Ectodermal cell (in vitro differentiated cells): Measurements from ENCODE around the gene INSL3.

Experiments
- H3K27ac ChIP-seq: 2 replicates; pipeline ENCODE4 v1.7.0; 2013; ENCODE audit warnings: mild to moderate bottlenecking, low read depth, low read length; ENCODE audit not compliant: insufficient read depth, poor library complexity, severe bottlenecking
- H3K27me3 ChIP-seq: 2 replicates; pipeline ENCODE4 v1.7.0; 2013; ENCODE audit warnings: mild to moderate bottlenecking, low read length; ENCODE audit not compliant: insufficient read depth, control insufficient read depth, poor library complexity, severe bottlenecking
- H3K36me3 ChIP-seq: one replicate; pipeline ENCODE4 v1.7.0; 2013; ENCODE audit warnings: low read length; ENCODE audit not compliant: control insufficient read depth, insufficient read depth
- H3K4me1 ChIP-seq: one replicate; pipeline ENCODE4 v1.7.0; 2013; ENCODE audit warnings: low read length; ENCODE audit not compliant: control insufficient read depth, insufficient read depth
- H3K4me3 ChIP-seq: 2 replicates; pipeline ENCODE4 v1.7.0; 2013; ENCODE audit warnings: low read depth, low read length, control low read depth; ENCODE audit not compliant: insufficient read depth
- H3K9me3 ChIP-seq: 2 replicates; pipeline ENCODE4 v1.7.0; 2013; ENCODE audit warnings: mild to moderate bottlenecking, low read length, moderate library complexity; ENCODE audit not compliant: control insufficient read depth
- WGBS, 2 experiments: methylation state at CpG; one replicate each; pipeline ENCODE4 v1.1.7; 2013; ENCODE audit warnings: missing lambda C conversion rate in 2 of 2; 5-methylcytosine and 5-hydroxymethylcytosine counted together

The INSL3 gene

DNA sequence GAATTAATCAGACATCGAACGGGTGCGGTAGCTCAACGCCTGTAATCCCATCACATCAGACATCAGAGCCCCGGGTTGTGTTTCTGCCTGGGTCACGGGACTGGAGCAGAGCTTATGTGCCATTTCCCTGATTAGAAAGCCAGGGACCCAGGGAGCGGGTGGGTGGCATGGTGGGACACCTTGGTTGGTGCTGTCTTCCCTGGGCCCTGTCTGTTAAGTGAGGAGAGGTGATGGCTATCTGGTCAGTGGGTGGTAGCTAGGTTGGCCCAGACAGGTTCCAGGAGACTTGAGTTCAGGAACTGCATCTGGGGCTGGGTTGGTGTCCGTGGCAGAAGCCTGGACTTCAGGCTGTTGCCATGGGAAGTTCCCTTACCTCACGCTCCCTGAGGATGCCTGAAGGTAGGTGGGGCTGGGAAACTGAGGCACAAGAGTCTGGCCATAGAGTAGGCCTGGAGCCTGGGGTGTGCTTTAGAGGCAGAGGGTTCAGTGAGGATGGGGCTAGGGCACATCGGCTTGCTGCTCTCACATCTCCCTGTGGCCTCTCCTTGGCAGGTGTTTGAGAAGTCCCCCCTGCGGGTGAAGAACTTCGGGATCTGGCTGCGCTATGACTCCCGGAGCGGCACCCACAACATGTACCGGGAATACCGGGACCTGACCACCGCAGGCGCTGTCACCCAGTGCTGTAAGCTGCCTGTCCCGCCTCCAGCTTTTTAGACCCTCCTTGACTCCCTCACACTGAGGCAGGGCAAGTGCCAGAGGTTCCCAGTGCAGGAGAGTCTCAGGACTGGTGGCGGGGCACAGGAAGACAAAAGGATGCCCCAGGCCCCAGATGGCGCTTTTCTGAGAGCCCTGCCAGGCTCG lies 40.5 kb upstream of the INSL3 start:
- Histone ChIP-seq H3K36me3 (peaks cover 31% of the 10 kb centered on the region), H3K4me1 (peaks cover 8% of the 10 kb centered on the region), H3K4me3 (peak overlapping the region; percentile 86), H3K9me3 (no peaks in the 10 kb centered on the region), H3K27ac (no peak overlapping the region), H3K27me3 (no peaks in the 10 kb centered on the region)
- WGBS, 2 experiments = 92 to 94% methylated on average over 23 of the region's 23 CpGs

DNA sequence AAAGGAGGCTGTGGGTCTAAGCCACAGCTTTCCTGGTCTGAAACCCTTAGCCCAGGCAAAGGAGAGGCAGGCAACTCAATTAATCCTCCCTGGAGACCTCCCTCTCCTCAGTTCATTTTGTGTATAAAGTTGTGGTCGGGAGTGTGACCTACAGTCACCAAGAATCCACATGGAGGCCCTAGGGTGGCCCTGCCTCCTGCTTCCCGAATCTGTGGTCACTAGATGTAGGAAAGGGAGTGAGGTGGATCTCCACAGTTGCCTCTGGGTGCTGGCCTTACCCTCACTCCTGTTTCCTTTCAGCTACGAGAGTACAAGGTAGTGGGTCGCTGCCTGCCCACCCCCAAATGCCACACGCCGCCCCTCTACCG lies 39.7 kb upstream of the INSL3 start:
- peaks cover 8% of the 10 kb centered on the region for H3K4me1 ChIP-seq
- H3K9me3 ChIP-seq = no peaks in the 10 kb centered on the region
- H3K27me3 ChIP-seq = no peaks in the 10 kb centered on the region
- peaks cover 31% of the 10 kb centered on the region for H3K36me3 ChIP-seq
- H3K27ac ChIP-seq = no peak overlapping the region
- H3K4me3 ChIP-seq = peak overlapping the region; percentile 86
- 64 to 70% methylated on average over 4 to 6 of the region's 7 CpGs for WGBS, 2 experiments

DNA sequence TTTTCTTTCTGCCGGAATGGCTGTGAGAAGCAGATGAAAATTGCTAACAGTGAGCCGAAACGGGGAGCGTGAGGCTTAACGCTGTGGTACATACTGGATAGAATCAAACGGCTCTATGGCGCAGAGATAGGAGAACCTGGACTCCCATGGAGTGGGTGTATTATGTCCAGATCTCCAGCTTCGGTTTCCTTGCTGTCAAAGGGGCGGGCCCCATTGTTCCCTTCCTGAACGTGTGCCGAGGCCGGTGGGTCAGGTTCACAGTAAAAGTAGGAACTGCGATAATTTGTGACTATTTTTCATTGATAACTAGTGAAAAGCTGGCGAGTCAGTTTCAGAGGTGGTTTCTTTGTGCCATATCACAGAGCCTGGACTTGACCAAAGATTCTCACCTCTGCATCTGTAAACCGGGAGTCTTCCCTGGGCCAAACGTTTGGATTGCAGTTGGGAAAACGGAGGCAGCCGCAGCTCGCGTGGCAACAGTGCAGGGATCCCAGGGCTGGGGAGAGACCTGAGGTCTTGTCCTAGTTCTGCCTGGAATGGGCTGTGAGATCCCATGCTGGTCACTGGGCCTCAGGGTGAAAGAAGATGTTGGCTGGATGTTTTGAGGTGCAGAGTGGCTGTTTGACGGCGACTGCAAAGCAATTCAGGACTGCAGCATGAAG lies 39.1 kb upstream of the INSL3 start:
- WGBS, 2 experiments = 2% methylated on average over 22 of the region's 22 CpGs

DNA sequence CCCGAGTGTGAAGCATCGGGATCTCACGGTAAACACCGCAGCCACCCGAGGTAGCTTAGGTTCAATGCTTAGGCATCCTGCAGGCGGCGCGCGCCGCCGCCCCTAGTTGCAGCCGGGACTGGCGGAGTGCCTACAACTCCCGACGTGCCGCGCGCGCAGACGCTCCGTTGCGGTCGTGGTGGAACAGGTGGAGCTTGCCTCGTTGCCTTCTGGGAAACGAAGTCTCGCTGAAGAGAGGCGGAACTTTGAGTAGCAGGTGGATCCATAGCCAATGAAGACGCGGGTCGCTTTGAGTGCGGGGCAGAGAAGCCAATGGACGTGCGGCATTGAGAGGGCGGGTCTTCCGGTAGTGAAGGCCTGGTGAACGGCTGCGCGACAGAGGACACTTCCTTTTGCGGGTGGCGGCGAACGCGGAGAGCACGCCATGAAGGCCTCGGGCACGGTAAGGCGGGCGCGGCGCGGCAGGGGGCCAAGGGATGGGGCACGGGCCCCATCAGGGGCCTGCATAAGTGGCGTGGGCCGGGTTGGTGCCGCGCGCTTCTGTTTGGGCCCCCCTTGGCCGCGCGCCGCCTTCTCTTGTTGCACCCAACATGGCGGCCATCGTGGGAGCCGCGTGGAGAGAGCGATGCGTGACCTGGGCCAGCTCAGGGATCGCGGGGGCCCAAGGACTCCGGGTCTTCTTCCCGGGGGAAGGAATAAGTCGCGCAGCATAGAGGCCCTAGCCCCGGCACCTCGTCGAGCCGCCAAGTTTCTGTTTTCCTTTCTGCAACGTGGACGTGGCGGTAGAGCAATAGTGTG lies 38.4 kb upstream of the INSL3 start, which contains the start of gene RPL18A:
Gene RPL18A, plus strand, starts transcription at position 378 of the 798 bp plus-strand sequence. Its CDS starts 47 bp downstream, at position 425.
- Histone ChIP-seq H3K4me3 (peak within 1 kb of the TSS; percentile 86), H3K9me3 (no peaks in the 10 kb centered on the region), H3K27me3 (peaks cover 5% of the 10 kb centered on the region), H3K4me1 (peaks cover 8% of the 10 kb centered on the region), H3K27ac (no peak within 1 kb of the TSS), H3K36me3 (peaks cover 30% of the 10 kb centered on the region)
- WGBS, 2 experiments = 1% methylated on average over 80 of the region's 80 CpGs

More for the DNA sequence above, 39.1 kb upstream of the INSL3 start:
- peaks cover under 1% of the 10 kb centered on the region for H3K27me3 ChIP-seq
- H3K27ac ChIP-seq = no peak overlapping the region
- peak overlapping the region; percentile 86 for H3K4me3 ChIP-seq
- H3K4me1 ChIP-seq = peaks cover 8% of the 10 kb centered on the region
- no peaks in the 10 kb centered on the region for H3K9me3 ChIP-seq
- H3K36me3 ChIP-seq = peaks cover 31% of the 10 kb centered on the region

DNA sequence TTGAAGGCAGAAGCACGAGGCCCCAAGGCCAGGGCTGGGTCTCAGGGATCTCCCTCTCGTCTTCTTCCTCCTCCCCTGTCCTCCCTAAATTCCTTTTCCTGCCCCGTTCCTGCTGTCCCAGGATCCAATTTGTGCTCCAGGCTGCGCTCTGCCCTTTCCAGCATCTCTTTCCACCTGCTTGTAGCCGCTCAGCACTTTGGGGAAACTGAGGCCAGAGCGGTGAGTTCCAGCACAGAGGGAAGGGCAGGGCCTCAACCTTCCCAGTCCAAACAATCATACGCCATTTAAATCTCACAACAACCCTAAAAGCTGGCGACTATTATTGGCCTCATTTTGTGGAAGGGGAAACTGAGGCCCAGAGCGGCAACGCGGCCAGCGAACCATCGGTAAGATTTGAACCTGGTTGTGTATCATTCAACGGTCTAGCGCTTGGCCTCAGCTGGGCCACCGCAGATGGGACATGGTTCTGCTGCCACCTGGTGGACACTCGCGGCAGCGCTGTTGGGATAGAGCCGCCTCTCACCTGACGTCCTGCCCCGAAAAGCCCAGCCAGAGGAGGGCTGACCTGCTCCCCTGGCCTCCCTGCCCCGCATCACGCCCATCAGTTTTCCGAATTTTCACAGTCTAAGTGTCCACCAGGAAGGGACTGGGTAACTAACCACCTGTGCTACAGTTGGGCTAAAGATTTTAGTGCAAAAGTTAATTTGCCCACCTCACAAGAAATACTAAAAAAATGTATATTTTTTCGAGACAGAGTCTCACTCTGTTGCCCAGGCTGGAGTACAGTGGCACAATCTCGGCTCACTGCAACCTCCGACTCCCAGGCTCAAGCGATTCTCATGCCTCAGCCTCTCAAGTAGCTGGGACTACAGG lies 34.2 kb upstream of the INSL3 start:
- no peaks in the 10 kb centered on the region for H3K36me3 ChIP-seq
- H3K4me3 ChIP-seq = no peak overlapping the region
- no peak overlapping the region for H3K27ac ChIP-seq
- H3K27me3 ChIP-seq = peaks cover 5% of the 10 kb centered on the region
- H3K4me1 ChIP-seq = no peaks in the 10 kb centered on the region
- 26 to 27% methylated on average over 29 of the region's 29 CpGs for WGBS, 2 experiments
- H3K9me3 ChIP-seq = no peaks in the 10 kb centered on the region

DNA sequence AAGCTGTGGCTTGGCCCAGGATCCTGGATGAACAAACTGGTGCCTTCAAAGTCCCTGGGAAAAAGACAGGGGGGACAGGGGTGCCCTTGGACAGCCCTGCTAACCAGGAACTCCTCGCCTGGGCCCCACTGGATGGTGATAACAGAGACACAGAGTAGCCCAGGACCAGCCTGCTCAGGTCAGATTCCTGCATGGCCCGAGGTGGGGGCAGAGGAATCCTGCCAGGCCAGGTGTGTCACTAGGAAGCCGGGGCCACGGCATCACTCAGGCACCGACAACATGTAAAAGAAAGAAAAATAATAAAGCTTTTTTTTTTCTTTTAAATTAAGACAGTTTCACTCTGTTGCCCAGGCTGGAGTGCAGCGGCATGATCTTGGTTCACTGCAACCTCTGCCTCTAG lies 32.7 kb upstream of the INSL3 start:
- WGBS, 2 experiments = 90 to 93% methylated on average over 6 of the region's 6 CpGs
- H3K4me3 ChIP-seq = no peak overlapping the region
- no peak overlapping the region for H3K27ac ChIP-seq
- H3K9me3 ChIP-seq = no peaks in the 10 kb centered on the region
- H3K4me1 ChIP-seq = no peaks in the 10 kb centered on the region
- H3K27me3 ChIP-seq = peaks cover 5% of the 10 kb centered on the region
- no peaks in the 10 kb centered on the region for H3K36me3 ChIP-seq

DNA sequence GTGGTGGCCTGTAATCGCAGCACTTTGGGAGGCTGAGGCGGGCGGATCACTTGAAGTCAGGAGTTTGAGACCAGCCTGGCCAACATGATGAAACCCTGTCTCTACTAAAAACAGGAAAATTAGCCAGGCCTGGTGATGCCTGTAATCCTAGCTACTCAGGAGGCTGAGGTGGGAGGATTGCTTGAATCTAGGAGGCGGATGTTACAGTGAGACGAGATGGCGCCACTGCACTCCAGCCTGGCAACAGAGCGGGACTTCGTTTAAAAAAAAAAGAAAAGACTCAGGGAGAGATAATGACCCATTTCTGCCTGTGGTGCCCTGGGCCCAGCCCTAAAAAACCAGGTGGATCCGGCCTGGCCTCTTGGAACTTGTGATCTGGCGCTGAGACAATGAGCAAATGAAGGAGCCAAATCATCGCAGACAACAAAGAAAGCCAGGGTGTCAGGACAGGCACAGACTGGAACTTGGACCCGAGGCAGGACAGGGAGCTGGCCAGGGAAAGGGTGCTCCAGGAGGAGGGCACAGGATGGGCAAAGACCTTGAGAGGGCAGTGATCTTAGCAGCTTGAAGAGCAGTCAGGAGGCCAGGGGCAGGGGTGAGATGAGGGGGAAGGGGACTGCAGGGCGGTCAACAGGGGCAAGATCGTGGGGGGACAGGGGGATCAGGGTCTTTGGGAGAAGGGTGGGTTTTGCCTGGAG lies 27.4 kb upstream of the INSL3 start:
- Histone ChIP-seq H3K9me3 (no peaks in the 10 kb centered on the region), H3K4me3 (no peak overlapping the region), H3K27me3 (peaks cover 9% of the 10 kb centered on the region), H3K27ac (no peak overlapping the region), H3K4me1 (peaks cover 5% of the 10 kb centered on the region), H3K36me3 (no peaks in the 10 kb centered on the region)
- WGBS, 2 experiments = 90 to 91% methylated on average over 14 of the region's 14 CpGs

DNA sequence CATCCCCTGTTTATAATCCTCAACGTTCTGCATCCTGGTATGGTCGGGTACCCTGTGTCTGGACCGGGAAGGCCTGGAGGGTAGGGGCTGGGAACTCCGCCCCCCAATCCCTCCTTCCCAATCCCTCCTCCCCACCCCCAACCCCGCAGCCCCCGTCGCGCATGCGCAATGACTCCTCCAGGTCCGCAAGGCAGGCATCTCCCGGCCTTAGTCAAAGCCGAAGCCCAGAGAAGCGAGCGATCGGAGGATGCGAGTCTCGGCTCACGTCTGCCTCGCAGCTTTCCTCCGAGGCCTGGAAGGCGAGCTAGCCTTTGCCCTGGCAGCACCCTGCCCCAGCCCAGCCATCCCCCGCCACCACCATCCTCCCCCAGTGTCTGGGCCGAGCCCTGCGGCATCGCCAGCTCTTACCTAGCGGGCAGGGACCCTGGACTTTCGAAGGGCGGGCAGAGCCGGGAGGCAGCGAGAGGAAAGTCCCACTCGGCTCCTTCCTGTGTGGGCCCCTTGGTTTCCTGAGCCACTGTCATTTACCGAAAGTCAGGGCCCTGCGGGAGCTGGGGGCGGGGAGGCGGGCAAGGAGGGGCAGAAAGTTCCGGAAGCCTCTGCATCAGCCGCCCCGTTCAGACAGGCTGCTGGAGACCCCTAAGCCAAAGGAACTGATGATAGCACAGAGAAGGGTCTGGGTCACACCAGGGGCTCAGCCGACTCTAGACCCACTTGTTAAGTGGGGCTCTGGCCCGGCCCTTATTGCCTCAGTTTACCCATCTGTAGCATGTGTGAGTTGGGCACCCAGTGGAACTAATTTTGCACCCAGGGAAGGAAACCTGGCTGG lies 26.4 kb upstream of the INSL3 start, which contains the start of gene JAK3:
Gene JAK3, minus strand, starts transcription at position 445 of the 829 bp plus-strand sequence. CDS start 3,565 bp downstream, outside the sequence.
- WGBS, 2 experiments = 21% methylated on average over 40 of the region's 40 CpGs
- peaks cover 18% of the 10 kb centered on the region for H3K27me3 ChIP-seq
- H3K27ac ChIP-seq = no peak within 1 kb of the TSS
- H3K9me3 ChIP-seq = no peaks in the 10 kb centered on the region
- peaks cover 5% of the 10 kb centered on the region for H3K4me1 ChIP-seq
- no peaks in the 10 kb centered on the region for H3K36me3 ChIP-seq
- H3K4me3 ChIP-seq = peak within 1 kb of the TSS; percentile 22
